GM10248 (cell line): ENCODE measurements around the gene PXN.

Source experiments
- CTCF ChIA-PET: fragments of 300-600 bp; sonication (Branson Sonifier 250); formaldehyde crosslinking; extraction: SDS; loops from one replicate; lab custom pipeline; 2021; ENCODE audit warnings: antibody characterized with exemption; lab: Yijun Ruan, JAX
- POLR2A ChIA-PET: fragments of 350-650 bp; sonication (Branson Sonifier 250); formaldehyde crosslinking; extraction: SDS; loops from one replicate; lab custom pipeline; 2020; ENCODE audit warnings: antibody characterized with exemption; lab: Yijun Ruan, JAX
- DNase-seq: peaks from one replicate; pipeline ENCODE4 v3.0.0; 2012; ENCODE audit errors: extremely low spot score
- CTCF ChIP-seq: IDR thresholded peaks from 2 replicates; pipeline ENCODE4 v1.5.1; 2012; ENCODE audit warnings: mild to moderate bottlenecking, low read depth; ENCODE audit errors: extremely low read depth, missing control alignments, control extremely low read depth

Gene PXN

DNA sequence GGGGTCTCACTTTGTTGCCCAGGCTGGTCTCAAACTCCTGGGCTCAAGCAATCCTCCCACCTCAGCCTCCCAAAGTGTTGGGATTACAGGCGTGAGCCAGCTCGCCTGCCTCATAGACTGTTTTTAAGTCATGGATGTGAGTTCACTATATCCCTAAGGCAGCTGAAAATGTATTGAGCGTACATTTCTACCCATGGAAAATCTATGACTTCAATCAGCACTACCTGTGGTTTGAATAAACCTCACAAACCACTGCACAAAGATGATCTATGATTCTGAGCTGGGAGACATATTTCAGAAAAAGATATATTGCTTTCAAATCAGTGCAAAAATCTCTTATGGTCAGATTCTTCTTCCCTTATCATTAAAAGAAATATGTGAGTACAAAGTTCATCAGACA is 93.5 kb downstream of the PXN start:
- ChIA-PET POLR2A (interaction anchor here (1.0 to 1.6 kb wide), 2 partner anchors 12 to 29 kb away, joined by 5 to 6 read pairs; partner anchors contain the start of gene RPLP0), CTCF (interaction anchor here (1.4 to 3.5 kb wide), 3 partner anchors 11 to 140 kb away, joined by 3 to 14 read pairs (median 6); partner anchors contain the start of gene RPLP0)
- no peak for DNase-seq
- TF ChIP-seq CTCF = no peak

DNA sequence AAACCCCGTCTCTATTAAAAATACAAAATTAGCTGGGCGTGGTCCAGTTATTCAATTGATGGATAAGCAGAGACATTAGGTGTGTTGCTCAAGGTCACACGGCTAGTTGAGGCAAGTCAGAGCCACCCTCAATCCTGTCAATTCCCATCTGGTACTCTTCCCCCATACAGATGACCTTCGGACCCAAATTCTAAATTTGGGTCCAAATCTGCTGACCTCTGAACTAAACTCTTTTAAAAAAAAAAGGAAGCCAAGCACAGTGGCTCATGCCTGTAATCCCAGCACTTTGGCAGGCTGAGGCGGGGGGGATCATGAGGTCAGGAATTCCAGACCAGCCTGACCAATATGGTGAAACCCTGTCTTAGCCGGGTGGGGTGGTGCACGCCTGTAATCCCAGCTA is 94.9 kb downstream of the PXN start:
- DNase-seq = no peak
- ChIA-PET CTCF (interaction anchor here (0.9 to 2.0 kb wide), 3 partner anchors 9 to 27 kb away, joined by 3 to 6 read pairs (median 3); no protein-coding TSS in a partner anchor), POLR2A (interaction anchor here (0.6 kb wide), 1 partner anchor 13 kb away, joined by 3 read pairs; no protein-coding TSS in a partner anchor)
- TF ChIP-seq CTCF = no peak

GRCh38 chr12:120169946-120170345 is 95.6 kb downstream of the PXN start:
- POLR2A ChIA-PET = interaction anchor here (0.8 to 1.0 kb wide), 3 partner anchors 8 to 31 kb away, joined by 4 to 5 read pairs (median 4); no protein-coding TSS in a partner anchor
- CTCF ChIA-PET = interaction anchor here (0.8 to 2.0 kb wide), 4 partner anchors 8 to 31 kb away, joined by 3 to 7 read pairs (median 4); partner anchors contain the start of gene RPLP0
- no peak for DNase-seq
- TF ChIP-seq CTCF = no peak

DNA sequence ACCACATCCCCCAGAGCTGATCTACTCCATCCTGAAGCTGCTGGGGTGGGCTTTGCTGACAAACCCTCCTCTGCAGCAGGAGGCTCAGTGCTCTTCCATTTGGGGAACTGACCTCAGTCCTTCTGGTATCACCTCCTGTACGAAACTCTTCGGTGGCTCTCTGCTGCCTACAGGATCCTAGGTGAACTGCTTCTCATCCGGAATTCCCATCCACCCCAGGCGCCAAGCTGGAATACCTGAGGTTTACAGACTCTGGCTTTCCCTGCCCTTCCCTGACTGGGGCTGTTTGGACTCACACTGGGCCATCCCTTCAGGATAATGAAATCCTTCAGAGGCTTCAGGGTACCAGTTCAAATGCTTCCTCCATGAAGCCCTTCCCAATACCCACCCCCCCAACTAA is 97.2 kb downstream of the PXN start:
- TF ChIP-seq CTCF = no peak
- POLR2A ChIA-PET = interaction anchor here (0.7 to 2.9 kb wide), 2 partner anchors 33 to 36 kb away, joined by 10 to 23 read pairs; partner anchors contain the start of gene RPLP0
- CTCF ChIA-PET = interaction anchor here (0.8 to 2.0 kb wide), 5 partner anchors 9 to 37 kb away, joined by 3 to 12 read pairs (median 3); partner anchors contain the start of gene RPLP0
- no peak for DNase-seq

DNA sequence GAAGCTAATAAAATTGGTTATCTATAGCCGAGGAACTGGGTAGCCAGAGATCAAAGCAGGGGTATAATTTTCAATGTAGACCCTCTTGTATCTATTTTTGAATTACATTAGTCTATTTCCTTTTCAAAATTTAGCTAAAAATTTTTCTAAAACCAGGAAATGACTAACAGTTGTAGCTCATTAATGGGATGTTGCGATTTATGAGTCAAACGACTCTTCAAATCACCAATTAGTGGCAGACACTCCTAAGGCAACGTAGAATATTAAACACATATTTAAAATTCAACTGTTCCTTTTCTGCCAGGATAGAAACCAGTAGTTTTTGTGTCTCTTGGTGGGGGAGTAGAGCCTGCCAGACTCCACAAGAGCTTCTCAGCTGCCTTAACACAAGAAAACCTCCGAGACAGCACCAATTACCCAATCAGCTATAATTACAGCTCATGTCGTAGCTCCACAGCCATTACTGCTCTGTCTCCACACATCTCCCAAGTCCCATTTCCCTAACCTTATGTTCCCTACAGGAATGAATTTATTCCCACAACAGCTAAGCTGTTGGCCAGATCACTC is 97.9 kb downstream of the PXN start:
- TF ChIP-seq CTCF = no peak
- CTCF ChIA-PET = interaction anchor here (0.8 to 2.0 kb wide), 5 partner anchors 8 to 61 kb away, joined by 3 to 12 read pairs (median 3); partner anchors contain the start of gene RPLP0
- POLR2A ChIA-PET = interaction anchor here (0.5 to 2.9 kb wide), 3 partner anchors 11 to 152 kb away, joined by 3 to 23 read pairs (median 4); partner anchors contain the start of gene RPLP0
- DNase-seq = no peak

DNA sequence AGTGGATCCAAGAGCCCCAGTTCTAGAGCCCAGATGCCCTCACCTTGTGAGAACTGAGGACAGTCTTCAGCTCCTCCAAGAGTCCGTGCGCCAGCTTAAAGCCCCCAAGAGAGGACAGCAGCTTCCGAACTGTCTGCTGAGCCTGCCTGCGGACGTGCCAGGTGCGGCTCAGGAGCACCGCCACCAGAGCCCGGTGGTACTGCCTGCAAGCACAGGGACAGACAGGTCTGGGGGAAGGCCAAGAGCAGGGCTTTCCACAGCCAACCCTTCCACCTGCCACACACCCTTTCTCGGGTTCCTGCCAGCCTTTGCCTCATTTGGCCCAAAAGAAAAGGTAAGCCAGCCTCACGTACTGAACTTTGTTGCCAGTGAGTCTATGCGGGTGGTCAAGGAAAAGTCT is 101.2 kb downstream of the PXN start:
- ChIA-PET CTCF (interaction anchor here (1.1 kb wide), 1 partner anchor 28 kb away, joined by 3 read pairs; no protein-coding TSS in a partner anchor), POLR2A (interaction anchor here (1.7 kb wide), 1 partner anchor 37 kb away, joined by 5 read pairs; the partner anchor contains the start of gene RPLP0)
- no peak for DNase-seq
- TF ChIP-seq CTCF = no peak
